GM23338 (cell line): ENCODE results near the gene PLEKHG4B. TPM values are rescaled to one million over a fixed set of nuclear protein-coding genes. Genes with fewer than 3 reads are reported as not detected.
"Not testable (repeated sequence)": the region's sequence is repeated elsewhere in the genome, so short reads cannot be mapped to it uniquely, and the experiment has no call there.

Experiments used
- ATAC-seq: fragments of 200-7000 bp; cut with Tn5 transposase; 3 replicates; pipeline ENCODE4 v1.9.1; 2020
- DNase-seq: peaks from one replicate; pipeline ENCODE4 v3.0.0-alpha.2; 2015; ENCODE audit warnings: low spot score
- H2AFZ ChIP-seq: fragments of 200-600 bp; sonication (generic); 2 replicates; pipeline ENCODE4 v1.8.0; 2016; ENCODE audit warnings: antibody characterized with exemption, mild to moderate bottlenecking, moderate library complexity
- H3F3A ChIP-seq: fragments of 200-600 bp; sonication (generic); replicated peaks from 2 replicates; pipeline ENCODE4 v1.8.0; 2017; ENCODE audit warnings: antibody characterized with exemption, mixed run types, low read depth
- H3K27ac ChIP-seq: fragments of 200-600 bp; sonication (generic); 2 replicates; pipeline ENCODE4 v1.6.1; 2016; ENCODE audit warnings: low read depth
- H3K27me3 ChIP-seq: fragments of 200-600 bp; sonication (generic); 2 replicates; pipeline ENCODE4 v1.8.0; 2016; ENCODE audit warnings: mild to moderate bottlenecking, mixed run types, moderate library complexity; ENCODE audit not compliant: insufficient read depth
- H3K36me3 ChIP-seq: fragments of 200-600 bp; sonication (generic); 2 replicates; pipeline ENCODE4 v1.8.0; 2016; ENCODE audit warnings: mild to moderate bottlenecking; ENCODE audit not compliant: insufficient read depth
- H3K4me1 ChIP-seq: fragments of 200-600 bp; sonication (generic); 2 replicates; pipeline ENCODE4 v1.8.0; 2016; ENCODE audit warnings: mild to moderate bottlenecking, moderate library complexity; ENCODE audit not compliant: insufficient read depth
- H3K4me2 ChIP-seq: fragments of 200-600 bp; sonication (generic); 2 replicates; pipeline ENCODE4 v1.7.1; 2017; ENCODE audit warnings: mixed run types
- H3K4me3 ChIP-seq: fragments of 200-600 bp; sonication (generic); 2 replicates; pipeline ENCODE4 v1.6.1; 2016; ENCODE audit warnings: mixed run types
- H3K79me2 ChIP-seq: fragments of 200-600 bp; sonication (generic); replicated peaks from 2 replicates; pipeline ENCODE4 v1.8.0; 2017; ENCODE audit warnings: mild to moderate bottlenecking; ENCODE audit not compliant: insufficient read depth
- H3K9me2 ChIP-seq: fragments of 200-600 bp; sonication (generic); 2 replicates; pipeline ENCODE4 v1.8.0; 2017; ENCODE audit not compliant: insufficient read depth
- H4K20me1 ChIP-seq: fragments of 200-600 bp; sonication (generic); replicated peaks from 2 replicates; pipeline ENCODE4 v1.8.0; 2017; ENCODE audit warnings: mild to moderate bottlenecking; ENCODE audit not compliant: insufficient read depth
- H3K27ac Mint-ChIP-seq: 2 replicates; pipeline ENCODE4 v1.8.0; 2020; ENCODE audit warnings: inconsistent platforms, mild to moderate bottlenecking, moderate library complexity, mixed read lengths
- H3K27me3 Mint-ChIP-seq: 3 replicates; pipeline ENCODE4 v1.8.0; 2022; ENCODE audit warnings: low read depth, mild to moderate bottlenecking, moderate library complexity, mixed read lengths, inconsistent platforms; ENCODE audit not compliant: insufficient read depth, poor library complexity
- H3K36me3 Mint-ChIP-seq: 3 replicates; pipeline ENCODE4 v1.8.0; 2021; ENCODE audit warnings: low read depth, mild to moderate bottlenecking, inconsistent platforms, moderate library complexity, mixed read lengths
- H3K4me1 Mint-ChIP-seq: 3 replicates; pipeline ENCODE4 v1.8.0; 2020; ENCODE audit warnings: mild to moderate bottlenecking, inconsistent platforms, mixed read lengths
- H3K4me3 Mint-ChIP-seq: 3 replicates; pipeline ENCODE4 v1.8.0; 2021; ENCODE audit warnings: moderate library complexity, mild to moderate bottlenecking, inconsistent platforms, mixed read lengths
- H3K9me3 Mint-ChIP-seq: 3 replicates; pipeline ENCODE4 v1.8.0; 2020; ENCODE audit warnings: moderate library complexity, mild to moderate bottlenecking, inconsistent platforms, mixed read lengths
- CREB1 ChIP-seq: fragments of 250-450 bp; sonication (Bioruptor Pico); IDR thresholded peaks from 2 replicates; pipeline ENCODE4 v1.5.0; 2020; ENCODE audit warnings: low read depth, mild to moderate bottlenecking, moderate library complexity
- CTCF ChIP-seq, 2 experiments: fragments of 200-600 bp in 1 of 2; sonication (generic) in 1 of 2; conservative IDR thresholded peaks; 2 replicates each; pipeline versions ENCODE4 v1.5.1 to v1.6.1; 2016 to 2017; ENCODE audit warnings: antibody characterized with exemption in 2 of 2, low read depth in 2 of 2, mild to moderate bottlenecking in 2 of 2, moderate library complexity in 1 of 2
- EZH2 ChIP-seq: fragments of 200-600 bp; sonication (generic); IDR thresholded peaks from one replicate; pipeline ENCODE4 v1.8.0; 2017; ENCODE audit warnings: antibody characterized with exemption, mild to moderate bottlenecking, low read depth; ENCODE audit not compliant: unreplicated experiment
- EZH2phosphoT487 ChIP-seq: fragments of 200-600 bp; sonication (generic); IDR thresholded peaks from one replicate; pipeline ENCODE4 v1.8.1; 2018; ENCODE audit warnings: antibody characterized with exemption; ENCODE audit not compliant: unreplicated experiment
- JUNB ChIP-seq: IDR thresholded peaks from one replicate; pipeline ENCODE4 v1.6.1; 2016; ENCODE audit warnings: antibody characterized with exemption; ENCODE audit not compliant: unreplicated experiment
- NANOG ChIP-seq: IDR thresholded peaks from 2 replicates; pipeline ENCODE4 v1.6.1; 2016; ENCODE audit warnings: antibody characterized with exemption, borderline replicate concordance
- POLR2AphosphoS5 ChIP-seq: IDR thresholded peaks from 2 replicates; pipeline ENCODE4 v1.6.1; 2016; ENCODE audit warnings: antibody characterized with exemption, low read depth
- REST ChIP-seq: IDR thresholded peaks from one replicate; pipeline ENCODE4 v1.6.1; 2018; ENCODE audit warnings: antibody characterized with exemption; ENCODE audit not compliant: unreplicated experiment
- ZNF114 ChIP-seq: fragments of 250-450 bp; sonication (Bioruptor Pico); IDR thresholded peaks from 2 replicates; pipeline ENCODE4 v1.5.0; 2020; ENCODE audit warnings: mild to moderate bottlenecking, moderate library complexity
- ZNF331 ChIP-seq: fragments of 250-450 bp; sonication (Bioruptor Pico); IDR thresholded peaks from 2 replicates; pipeline ENCODE4 v1.5.0; 2020; ENCODE audit warnings: low read depth, mild to moderate bottlenecking, moderate library complexity
- ZNF462 ChIP-seq: fragments of 250-450 bp; sonication (Bioruptor Pico); IDR thresholded peaks from 2 replicates; pipeline ENCODE4 v1.5.0; 2020; ENCODE audit warnings: mild to moderate bottlenecking, moderate library complexity
- polyA plus RNA-seq: library from polyadenylated mRNA; unstranded; fragments of >200 nt; fragmentation: Nextera tagmentation; extraction: Ambion mirVana; gene quantifications from 2 replicates; pipeline ENCODE4 v1.2.1, GENCODE V29; 2016
- total RNA-seq: library from RNA; depleted of rRNA; stranded (reverse); fragments of >200 nt; shearing (Covaris generic); gene quantifications from 2 replicates; pipeline ENCODE4 v1.2.3, GENCODE V29; 2014

The PLEKHG4B gene
- total and polyA plus RNA-seq, 2 experiments from 2014 or later: 33.5 to 54.8 TPM

GRCh38 chr5:164244-164643, 72.3 kb downstream of the PLEKHG4B start:
- Histone ChIP-seq H3K27me3 (no peaks in the 10 kb centered on the region), H4K20me1 (no peaks in the 10 kb centered on the region; the same call in 1 of the 2 replicates), H3K4me2 (no peak overlapping the region), H3F3A (peaks cover 8% of the 10 kb centered on the region; the same call in 1 of the 2 replicates), H3K4me1 (no peaks in the 10 kb centered on the region), H3K36me3 (no peaks in the 10 kb centered on the region), H2AFZ (no peak overlapping the region), H3K27ac (no peak overlapping the region), H3K9me2 (no peaks in the 10 kb centered on the region), H3K4me3 (no peak overlapping the region), H3K79me2 (no peaks in the 10 kb centered on the region)
- DNase-seq: no peak
- TF ChIP-seq EZH2 (no peak), POLR2AphosphoS5 (no peak), ZNF114 (CRISPR knock-in tag) (no peak), ZNF331 (no peak), NANOG (no peak), EZH2phosphoT487 (no peak), JUNB (no peak), CREB1 (no peak), REST (no peak), CTCF (conservative IDR thresholded peaks at IDR 0.05; ENCODE audit: low read depth in 2 of 2) (no peak), ZNF462 (no peak)
- H3K27ac Mint-ChIP-seq: no peak overlapping the region
- H3K4me3 Mint-ChIP-seq: no peak overlapping the region
- ATAC-seq: no peak
- H3K36me3 Mint-ChIP-seq: peaks cover 55% of the 10 kb centered on the region
- H3K27me3 Mint-ChIP-seq: peaks cover 16% of the 10 kb centered on the region
- peaks cover 9% of the 10 kb centered on the region for H3K4me1 Mint-ChIP-seq
- H3K9me3 Mint-ChIP-seq: peaks cover 19% of the 10 kb centered on the region

GRCh38 chr5:164783-165182, 72.8 kb downstream of the PLEKHG4B start:
- not testable (repeated sequence) for H4K20me1 ChIP-seq, DNase-seq, H2AFZ ChIP-seq, H3K4me1 ChIP-seq, H3K4me3 Mint-ChIP-seq, H3K9me2 ChIP-seq, H3F3A ChIP-seq, H3K79me2 ChIP-seq, H3K27ac Mint-ChIP-seq, H3K27me3 ChIP-seq, H3K4me1 Mint-ChIP-seq, H3K36me3 ChIP-seq, H3K27ac ChIP-seq, ATAC-seq, H3K4me3 ChIP-seq, H3K4me2 ChIP-seq
- Mint-ChIP-seq H3K9me3 (peaks cover 19% of the 10 kb centered on the region), H3K27me3 (peaks cover 11% of the 10 kb centered on the region), H3K36me3 (peaks cover 54% of the 10 kb centered on the region)
